Measurements from ENCODE around the gene LAPTM5.

The LAPTM5 gene

DNA sequence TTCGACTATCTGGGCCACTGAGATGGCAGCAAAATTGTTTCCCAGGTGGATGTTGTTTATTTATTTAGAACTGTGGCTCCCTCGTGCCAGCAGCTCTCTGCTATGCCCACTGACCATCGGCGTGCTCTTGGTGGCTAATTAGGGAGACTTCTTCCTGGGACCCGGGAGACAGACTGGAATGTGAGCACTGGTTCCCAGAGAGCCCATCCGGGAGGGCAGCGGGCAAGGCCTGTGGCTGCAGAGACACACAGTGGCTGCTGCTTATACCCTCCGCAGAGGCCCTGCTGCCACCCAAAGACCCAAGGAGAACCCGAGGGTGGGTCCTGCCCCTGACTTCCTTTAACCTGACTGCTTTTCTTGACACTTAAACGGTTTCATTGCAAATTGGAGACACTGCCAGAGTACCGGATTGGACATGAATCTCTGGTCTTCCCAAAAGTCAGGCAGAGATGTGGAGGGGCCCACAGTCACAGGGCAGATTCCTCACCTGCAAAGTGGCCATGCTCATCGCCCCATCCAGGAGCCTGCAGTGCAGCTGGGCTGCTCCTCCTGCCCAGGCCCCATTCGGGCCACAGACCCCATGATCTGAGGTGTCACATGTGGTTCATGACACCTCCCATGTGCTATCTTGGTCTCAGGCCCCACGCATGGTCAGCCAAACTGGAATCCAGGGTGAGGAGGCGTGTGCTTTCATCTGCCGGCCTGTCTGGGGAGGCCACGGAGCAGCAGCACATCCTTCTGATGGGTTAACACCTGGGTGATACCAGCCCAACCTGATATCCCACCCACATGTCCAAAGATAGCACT is 28.5 kb downstream of the LAPTM5 start:
- no peak for DNase-seq (ENCODE audit: low spot score)

DNA sequence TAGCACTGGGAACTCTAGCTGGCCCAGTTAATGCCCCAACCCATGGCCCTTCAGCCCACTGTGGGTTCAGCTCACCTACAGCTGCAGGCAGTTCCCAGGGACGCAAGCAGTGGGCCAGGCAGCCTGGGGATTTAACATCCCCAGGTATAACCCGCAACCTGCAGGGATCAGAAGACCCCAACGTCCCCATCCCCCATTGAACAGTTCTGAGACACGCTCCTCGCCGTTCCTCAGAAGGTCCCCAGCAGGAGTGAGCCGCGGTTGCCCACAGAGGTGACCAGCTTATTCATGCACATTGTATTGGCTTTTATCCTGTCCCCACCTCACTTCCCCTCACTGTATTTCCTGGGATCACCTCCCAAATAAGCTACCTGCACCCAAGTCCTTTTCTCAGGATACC is 29.2 kb downstream of the LAPTM5 start:
- no peak for DNase-seq (ENCODE audit: low spot score)

DNA sequence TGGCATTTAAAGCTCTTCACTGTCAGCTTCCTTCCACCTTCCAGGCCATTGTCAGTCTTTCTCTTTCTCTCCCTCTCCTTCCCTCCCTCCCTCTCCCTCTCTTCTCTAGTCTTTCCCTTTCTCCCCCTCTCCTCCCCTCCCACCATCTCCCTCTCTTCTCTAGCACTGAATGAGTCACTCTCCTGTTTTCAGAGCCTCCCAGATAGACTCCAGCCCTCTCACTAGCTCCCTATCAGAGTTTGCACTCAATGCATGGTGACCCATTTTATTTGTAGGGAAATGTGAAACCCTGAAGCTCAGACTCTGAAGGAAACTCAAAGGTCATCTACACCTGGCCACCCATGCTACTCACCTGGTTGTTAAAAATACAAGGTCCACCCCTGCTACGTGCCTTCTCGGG is 29.8 kb downstream of the LAPTM5 start:
- DNase-seq (ENCODE audit: low spot score), result no peak

DNA sequence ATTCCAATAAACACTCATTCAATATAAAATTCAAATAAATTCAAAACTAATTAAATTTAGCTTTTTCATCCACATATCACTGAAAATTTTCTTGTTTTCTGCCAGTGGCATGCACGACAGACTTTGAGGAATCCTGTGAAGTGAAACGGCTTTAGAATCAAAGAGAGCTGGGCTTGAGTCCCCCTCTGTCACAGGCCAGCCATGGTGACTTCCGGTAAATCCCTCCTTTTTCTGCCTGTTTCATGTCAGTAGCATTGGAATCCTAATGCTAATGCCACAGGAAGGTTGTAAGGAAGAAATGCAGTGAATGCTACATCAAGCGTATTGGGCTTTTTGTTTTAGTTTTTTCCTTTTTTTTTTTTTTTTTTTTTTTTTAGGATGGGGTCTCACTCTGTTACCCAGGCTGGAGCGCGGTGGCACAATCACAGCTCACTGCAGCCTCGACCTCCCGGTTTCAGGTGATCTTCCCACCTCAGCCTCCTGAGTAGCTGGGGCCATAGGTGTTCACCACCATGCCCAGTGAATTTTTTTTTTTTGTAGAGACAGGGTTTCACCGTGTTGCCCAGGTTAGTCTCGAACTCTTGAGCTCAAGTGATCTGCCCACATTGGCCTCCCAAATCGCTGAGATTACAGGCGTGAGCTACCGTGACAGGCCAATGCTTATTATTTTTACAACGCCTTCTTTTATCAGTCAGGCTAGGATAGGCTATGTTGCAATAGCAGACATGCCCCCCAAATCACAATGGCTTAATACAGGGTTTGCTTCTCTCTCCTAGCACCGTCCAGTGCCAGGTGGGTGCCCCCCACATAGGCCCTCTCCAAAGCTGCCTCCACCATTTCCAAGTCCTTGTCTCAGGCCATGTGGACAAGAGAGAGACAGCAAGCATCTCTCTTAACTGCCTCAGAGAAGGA is 30.5 kb downstream of the LAPTM5 start:
- DNase-seq (ENCODE audit: low spot score), result no peak

DNA sequence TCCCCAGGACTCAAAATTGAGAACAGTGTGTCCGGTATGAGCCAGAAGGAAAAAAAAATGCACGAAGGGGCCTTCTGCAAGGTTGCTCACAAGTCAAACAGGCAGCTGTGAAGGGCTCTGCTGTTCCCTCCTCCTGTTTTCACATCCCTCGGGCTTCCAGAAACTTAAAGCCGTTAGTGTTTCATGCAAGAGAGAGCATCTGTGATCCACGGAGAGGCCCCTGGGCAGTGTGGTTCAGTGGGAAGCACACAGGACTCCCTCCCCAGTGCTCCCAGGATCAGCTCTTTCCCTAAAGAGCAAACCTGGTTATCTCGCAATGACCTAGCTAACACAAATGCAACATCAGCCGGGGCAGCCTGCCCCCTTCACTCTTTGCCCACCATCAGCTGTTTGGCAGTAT is 31.3 kb downstream of the LAPTM5 start:
- no peak for DNase-seq (ENCODE audit: low spot score)

DNA sequence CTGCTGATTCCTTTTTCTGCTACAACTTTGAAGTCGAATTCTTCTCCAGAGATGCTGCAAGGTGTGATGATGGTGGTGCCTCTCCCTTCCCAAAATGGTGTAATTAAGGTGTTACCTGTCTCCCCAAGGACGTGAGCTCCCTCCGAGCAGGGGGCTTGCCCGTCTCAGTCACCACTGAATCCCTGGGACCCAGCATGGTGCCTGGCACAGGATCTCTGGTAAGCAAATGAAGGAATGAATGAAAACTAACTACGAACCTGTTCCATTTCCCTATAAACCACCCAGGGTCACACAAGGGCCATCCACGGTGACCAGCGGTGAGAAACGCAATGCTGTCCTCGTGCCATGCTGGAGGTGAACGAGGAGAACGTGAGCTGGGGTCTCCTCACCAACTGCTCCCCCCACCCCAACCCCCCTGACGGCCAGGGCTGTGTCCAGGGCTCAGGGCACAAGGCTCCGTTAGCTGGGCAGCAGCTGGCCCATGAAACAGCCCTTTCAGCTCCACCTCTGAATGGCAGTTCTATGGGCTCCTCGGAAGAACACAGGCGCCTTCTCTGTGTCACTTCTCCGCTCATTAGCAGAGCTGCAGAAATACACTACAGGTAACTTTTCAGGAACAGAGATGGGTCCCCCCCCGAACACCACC is 32.0 kb downstream of the LAPTM5 start:
- no peak for DNase-seq (ENCODE audit: low spot score)

DNA sequence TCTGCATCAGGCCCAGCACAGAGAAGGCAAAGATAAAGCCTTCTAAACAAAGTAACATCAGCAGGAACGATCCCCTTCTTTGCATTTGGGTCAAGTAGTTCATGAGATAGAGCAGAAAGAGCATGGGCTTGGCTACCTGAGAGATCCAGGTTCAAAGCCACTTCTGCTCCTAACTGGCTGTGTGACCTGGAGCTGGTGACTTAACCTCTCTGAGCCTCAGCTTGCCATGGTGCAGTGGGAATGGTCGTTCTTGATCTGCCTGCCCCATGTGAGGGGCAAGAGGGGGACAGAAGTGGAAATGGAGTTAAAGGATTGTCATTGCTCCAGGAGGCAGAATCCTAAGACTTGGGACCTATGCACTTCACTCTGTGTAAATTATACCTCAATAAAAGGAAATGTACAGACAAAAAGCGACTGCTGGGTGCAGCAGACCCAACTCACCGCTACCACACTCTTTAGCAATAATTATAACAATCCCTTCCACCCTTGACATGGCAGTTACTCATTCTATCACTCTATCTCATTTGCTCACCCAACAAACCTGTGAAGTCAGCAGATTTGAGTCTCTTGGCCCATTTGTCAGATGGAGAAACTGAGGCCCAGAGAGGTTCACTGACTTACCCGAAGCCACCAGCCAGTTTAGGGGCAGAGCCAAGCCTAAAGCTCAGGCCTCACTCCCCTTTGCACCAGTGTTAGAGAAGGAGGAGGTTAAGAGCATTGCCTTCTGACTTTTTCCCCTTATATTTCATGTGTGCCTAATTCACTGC is 32.7 kb downstream of the LAPTM5 start:
- DNase-seq (ENCODE audit: low spot score), result no peak

DNA sequence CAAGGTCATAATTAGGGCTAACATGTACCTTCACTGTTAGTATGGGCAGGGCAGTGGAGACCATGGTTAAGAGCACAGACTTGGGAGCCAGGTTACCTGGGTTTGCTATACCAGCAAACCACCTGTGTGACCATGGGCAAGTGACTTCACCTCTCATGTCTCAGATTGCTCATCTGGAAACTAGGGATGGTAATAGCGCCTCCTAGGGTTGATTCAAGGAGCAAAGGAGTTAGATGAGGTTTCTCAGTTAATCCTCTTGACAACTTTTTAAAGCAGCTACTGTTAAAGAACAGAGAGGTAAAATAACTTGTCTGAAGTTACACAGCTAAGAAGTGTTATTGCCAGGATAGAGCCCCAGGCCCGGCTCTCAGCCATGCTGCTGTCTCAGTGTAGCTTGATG is 33.4 kb downstream of the LAPTM5 start:
- no peak for DNase-seq (ENCODE audit: low spot score)

DNA sequence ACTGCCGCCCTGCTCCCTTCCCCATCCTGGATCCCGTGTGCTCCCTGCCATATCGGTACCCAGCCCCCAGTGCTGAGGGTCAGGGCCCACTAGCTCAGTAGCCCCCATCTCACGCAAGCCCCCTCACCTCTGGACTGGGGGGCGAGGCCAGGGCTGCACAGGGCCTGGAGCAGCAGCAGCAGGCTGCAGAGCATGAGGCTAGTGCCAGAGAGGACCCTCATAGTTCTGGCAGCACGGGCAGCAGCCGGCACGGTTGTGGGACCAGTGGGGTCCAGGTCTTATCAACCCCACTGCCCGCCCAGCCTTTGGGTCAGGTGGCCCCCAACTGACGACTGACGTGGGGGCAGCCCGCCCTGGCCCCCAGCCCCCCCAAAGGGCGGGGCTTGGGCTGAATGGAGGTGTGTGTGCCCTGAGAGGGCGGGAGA is 34.2 kb downstream of the LAPTM5 start, which contains the start of gene MATN1:
TSS of gene MATN1 (minus strand) at position 255 of the 425 bp plus-strand sequence. CDS start at position 221, 34 bp downstream.
- DNase-seq (ENCODE audit: low spot score), result no peak

DNA sequence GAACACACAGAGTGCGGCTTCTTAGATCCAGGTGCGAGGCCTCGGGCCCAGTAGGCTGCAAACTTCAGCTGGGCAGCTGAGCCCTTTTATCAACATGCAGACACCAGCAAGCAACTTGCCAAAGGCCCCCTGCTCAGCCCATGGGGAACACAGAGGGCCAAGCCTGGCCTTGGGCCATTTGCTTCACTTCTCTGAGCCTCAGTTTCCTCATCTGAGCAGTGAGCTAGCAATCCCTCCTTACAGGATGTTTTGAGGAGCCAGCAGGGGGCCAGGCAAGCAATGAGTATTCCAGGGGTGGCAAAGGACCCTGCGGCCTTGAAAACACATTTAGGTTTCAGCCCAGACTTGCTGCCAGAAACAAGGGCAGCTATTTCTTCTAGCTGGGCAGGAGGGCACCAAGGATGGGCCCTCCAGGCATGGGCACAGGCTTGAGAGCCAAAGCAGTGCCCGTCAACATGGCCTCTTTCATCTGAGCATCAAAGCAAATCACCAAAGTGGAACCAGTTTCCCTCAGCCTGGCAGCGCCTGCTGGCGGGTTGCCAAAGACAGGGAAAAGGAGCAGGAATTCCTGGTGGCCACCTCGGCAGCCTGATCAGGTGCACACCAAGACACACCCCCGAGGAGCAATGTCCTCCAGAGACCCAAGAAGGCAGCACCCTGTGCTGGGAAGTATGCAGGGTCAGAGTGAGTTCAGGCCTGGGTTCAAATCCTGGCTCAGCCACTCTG is 35.6 kb downstream of the LAPTM5 start:
- no peak for DNase-seq (ENCODE audit: low spot score)

DNA sequence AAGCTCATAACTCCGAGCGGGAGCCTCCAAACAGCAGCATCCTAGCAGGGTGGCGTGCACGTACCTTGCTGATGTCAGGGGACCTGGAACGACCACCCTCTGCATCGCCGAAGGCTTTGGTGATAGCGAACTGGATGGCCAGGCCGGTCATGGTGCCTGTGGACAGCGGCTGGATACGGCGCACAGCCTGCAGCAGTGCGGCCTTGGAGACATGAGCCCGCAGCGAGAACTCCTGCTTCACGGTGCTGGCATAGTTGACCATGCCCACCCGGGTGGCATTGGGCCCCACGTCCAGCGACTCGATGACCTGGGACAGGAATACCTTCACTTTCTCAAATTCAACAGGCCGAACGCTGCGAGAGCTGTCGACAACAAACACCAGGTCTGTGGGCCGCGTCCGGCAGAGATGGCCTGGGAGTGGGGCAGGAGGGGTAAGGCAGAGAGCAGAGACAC is 36.2 kb downstream of the LAPTM5 start:
- DNase-seq (ENCODE audit: low spot score), result no peak

DNA sequence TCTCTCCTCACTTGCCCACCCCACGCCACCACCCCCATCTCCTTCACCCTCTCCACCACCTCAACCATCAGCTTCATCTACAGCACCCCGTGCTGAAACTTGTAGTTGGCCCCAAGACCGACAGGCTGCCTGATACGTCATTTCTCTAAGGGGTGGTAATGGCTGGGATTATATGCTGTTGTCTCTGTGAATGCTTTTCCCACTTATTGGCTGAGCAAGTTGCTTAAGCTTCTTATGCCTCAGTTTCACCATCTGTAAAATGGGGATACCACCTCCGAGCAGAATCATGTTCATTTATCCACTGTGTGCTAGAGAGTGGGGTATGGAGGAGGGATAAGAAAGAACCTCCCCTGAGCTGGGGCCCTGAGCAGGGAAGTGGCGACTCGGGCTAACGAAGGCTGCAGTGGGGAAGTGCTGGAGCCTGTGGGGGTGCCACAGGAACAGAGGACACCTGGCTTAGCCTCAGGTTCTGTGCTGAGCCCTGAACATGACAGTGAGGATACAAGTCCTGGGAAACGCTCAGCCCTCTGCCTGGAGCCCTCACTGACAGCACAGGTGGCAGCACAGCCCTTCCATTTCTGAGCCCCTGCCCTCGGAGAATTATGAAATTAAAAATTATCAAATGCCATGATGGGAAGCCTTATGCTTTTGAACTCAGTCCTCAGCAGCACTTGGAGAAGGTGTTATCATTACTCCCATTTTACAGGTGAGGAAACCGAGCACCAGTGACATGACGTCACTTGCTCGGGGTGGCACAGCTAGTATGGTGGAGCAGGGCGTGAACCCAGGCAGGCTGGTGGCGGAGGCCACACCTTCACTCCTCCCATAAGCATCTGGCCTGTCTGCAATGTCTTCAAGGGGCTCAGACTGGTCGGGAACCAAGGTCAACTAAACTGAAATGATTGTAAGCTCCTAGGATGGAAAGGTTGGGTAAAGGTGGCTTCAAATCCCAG is 37.0 kb downstream of the LAPTM5 start:
- no peak for DNase-seq (ENCODE audit: low spot score)

DNA sequence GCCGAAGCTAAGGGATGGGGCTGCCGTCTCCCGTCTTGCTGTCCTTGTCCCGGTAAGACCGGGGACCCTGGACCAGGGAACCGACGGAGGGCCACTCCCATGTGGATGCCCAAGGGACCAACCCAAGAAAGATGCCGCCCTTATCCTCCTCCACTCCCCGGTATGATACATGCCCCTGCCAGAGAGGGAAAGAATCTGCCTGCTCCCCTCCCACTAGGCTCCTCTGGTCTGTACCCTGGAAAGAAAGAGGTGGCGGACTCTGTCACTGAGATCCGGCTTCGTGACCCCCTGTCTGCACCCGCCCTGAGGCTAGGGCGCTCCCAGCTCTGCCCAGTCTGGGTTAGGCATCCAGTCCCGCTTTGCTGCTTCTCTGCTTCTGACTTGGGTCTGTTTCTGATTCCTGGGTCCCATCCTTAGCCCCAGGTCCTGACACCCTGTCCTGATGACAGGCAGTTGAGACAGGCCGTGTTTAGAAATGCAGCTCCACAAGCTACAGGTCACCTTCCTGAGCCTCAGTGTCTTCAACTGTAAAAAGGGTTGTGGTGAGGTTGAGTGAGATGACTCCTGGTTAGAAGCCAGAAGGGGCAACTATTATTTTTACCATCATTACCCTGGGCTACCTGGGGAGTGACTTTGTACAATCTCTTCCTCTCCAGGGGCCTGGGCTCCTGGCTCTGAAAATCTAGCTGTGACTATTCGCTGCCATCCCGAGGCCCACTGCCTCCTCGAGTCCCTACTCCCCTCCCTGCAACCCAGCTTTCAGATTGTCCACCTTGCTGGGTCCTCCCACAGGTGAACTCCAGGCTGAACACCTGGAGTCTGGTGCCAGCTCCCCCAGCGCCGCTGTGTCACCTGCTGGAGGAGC is 37.9 kb downstream of the LAPTM5 start:
- peak; percentile 61 for DNase-seq (ENCODE audit: low spot score)

DNA sequence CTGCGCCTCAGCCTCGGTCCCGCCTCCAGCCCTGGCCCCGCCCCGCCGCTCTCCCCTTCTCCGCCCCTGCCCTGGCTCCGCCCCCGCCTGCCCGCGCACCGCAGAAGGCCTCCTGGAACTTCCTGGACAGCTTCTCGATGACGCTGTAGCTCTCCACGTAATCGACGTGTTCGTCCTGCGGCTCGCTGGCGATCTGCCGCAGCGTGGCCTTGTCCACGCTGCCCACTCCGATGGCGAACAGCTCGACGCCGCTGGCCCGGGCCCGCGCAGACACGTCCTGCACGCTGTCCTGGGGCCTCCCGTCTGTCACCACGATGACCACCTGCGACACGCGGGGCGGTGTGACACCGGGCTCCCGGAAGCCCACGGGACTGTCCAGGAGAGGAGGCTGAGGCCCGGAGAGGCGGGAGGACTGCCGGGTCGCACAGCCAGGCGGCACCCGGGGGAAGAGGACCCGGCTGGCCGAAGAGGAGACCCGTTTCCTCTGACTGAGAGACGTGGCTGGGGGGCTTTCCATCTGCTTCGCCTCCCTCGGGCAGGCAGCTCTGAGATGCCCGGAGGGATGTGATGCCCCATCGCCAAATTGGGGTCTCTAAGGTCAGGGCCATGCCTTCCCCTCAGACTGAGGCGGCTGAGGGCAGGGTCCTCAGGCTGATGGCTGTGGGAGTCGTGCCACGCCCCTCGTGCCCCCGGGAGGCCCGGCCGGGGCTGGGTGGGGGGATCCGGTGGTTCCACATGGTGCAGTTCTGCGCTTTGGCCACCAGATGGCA is 38.8 kb downstream of the LAPTM5 start:
- peak; percentile 97 for DNase-seq (ENCODE audit: low spot score)

DNA sequence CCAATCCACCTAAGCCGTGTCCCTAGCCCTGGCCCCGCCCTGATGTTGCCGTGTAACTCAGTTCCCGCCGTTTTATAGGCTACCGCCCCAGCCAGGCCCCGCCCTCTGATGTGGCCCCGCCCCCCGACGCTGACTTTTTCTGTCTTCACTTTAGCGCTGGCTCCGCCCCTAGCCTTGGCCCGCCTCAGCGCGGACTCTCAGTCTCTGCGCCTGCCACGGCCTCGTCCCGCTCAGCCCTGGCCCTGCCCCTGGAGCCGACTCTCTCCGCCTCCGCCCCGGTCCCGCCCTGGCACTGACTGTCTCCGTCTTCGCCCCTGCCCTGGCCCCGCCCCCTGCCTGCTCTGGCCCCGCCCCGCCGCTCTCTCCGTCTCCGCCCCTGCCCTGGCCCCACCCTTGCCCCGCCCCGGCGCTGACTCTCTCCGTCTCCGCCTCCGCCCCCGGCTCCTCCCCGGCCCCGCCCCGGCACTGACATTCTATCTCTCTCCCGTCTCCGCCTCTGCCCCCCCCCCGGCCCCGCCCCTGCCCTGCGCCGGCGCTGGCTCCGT is 39.4 kb downstream of the LAPTM5 start:
- DNase-seq (ENCODE audit: low spot score), result peak; percentile 96

DNA sequence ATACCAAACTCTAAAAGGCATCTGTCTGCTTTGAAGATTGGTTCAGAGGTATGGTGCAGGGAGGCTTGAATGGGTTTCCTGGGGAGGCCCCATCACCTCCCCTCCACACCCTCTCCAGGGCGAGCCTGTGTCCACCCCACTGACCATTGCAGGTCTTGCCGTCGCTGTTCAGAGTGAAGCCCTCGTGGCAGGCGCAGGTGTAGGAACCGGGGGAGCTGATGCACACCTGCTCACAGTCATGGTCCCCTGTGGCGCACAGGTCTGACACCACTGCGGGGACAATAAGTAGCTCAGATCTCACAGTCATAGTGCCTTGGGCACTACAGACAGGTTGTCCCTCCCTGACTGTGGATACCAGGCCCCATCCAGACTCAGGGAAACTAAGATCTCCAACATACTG is 40.9 kb downstream of the LAPTM5 start:
- DNase-seq (ENCODE audit: low spot score), result no peak

DNA sequence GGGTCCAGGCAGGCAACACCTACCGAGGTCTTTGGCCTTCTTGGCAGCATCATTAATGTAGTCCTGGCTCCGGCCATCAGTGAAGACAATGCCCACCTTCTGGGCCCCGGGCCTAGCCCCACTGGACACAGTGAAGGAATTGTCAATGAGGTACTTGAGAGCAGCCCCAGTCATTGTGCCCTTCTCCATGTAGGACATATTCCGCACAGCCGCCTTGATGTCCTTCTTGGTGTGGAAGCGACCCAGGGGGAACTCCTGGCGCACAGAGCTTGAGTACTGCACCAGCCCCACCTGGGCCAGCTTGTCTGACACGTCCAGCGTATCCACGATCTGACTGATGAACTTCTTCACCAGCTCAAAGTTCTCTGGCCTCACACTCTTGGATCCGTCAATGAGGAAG is 41.7 kb downstream of the LAPTM5 start:
- no peak for DNase-seq (ENCODE audit: low spot score)

DNA sequence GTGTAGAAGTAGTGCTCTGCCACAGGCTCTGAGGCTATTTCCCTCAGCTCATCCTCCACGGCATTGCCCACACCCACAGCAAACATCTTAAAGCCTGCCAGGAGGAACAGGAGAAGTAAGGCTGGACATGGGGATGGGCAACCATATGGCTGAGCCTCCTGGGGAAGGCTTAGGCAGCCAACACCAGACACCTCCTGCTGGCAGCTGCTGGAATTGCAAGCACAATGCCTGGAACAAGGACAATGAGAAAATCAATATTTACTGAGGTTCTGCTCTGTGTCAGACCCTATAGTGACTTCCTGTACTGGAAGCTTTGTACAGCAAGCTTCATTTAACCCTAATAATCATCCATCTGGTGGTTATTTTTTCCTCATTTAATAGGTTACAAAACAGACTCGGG is 42.4 kb downstream of the LAPTM5 start:
- no peak for DNase-seq (ENCODE audit: low spot score)
